Activated CD8-positive, alpha-beta memory T cell treated with anti-CD3 and anti-CD28 coated beads for 4 hours (primary cell): ENCODE results near the gene KLK7.
"Not testable (repeated sequence)": the region's sequence is repeated elsewhere in the genome, so short reads cannot be mapped to it uniquely, and the experiment has no call there.

Source experiments
- DNase-seq, 2 donors: peaks; one replicate each; pipeline ENCODE4 v3.0.0-alpha.2; 2020; ENCODE audit warnings: low read depth in 2 of 2

KLK7 gene

DNA sequence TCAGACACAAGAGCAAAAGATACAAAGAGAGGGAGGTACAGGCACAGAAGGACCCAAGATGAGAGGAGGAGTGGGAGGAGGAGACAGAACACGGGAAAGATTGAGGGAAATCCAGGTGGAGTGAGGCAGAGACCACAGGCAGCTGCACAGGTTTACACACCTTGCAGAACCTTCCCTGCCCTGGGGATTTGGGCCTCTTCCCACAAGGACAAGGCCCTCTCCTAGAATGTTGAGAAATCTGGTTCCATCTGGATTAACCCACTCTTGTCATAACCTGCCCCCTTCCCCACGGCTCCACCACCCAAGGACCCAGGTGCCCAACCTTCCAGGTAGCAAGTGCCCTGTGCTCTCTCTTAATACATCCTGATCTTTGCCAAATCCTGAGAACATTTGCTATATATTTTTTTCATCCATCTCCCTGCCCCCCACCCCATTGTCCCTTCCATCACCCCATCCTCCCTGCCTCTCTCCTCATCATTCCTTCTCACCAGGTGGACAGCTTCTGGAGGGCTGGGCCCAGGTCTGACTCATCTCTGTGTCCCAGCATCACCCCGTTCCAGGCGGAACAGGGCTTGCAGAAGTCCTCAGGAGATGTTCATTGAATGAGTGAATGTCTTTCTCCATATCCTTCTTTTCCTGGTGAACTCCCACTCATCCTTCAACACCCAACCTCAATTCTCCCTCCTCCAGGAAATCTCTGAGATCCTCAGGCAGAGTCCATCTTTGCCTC is 26.5 kb upstream of the KLK7 start:
- DNase-seq = no peak

DNA sequence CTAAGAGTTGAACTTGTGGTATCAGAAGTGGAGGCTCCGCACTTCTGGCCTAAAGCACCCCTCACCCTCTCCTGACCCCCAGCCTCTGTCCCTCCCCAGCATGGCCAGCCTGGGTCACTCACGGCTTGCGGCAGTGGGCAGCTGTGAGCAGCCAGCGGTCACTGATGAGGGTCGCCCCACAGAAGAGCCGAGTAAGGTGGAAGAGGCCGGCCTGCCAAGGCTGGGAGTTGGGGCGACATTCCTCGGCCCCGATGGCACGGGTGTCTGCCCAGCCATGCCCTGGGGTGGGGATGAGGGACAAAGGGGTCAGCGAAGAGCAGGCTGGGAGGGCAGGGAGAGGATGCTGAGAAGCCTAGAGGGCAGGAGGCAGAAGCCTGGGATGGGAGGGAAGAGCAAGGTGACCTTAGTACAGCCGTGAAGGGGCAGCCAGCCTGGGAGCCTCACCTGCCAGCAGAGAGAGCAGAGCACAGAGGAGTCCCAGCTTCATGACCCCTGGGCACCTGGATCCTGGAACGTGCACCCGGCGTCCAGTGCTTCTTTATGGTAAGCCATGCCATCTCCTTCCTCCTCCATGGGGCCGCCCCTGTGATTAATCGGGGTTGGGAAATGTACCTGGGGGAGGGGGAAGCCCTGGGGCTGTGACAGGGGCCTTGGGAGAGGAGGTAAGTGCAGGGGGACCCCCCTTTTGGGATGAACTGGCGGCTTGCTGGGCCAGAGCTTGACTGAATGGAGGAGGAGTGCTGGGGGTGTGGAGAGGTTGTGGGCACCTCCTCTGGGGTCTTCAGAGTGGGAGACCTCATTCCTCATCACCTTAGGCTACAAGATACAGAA is 25.6 kb upstream of the KLK7 start:
- no peak for DNase-seq

DNA sequence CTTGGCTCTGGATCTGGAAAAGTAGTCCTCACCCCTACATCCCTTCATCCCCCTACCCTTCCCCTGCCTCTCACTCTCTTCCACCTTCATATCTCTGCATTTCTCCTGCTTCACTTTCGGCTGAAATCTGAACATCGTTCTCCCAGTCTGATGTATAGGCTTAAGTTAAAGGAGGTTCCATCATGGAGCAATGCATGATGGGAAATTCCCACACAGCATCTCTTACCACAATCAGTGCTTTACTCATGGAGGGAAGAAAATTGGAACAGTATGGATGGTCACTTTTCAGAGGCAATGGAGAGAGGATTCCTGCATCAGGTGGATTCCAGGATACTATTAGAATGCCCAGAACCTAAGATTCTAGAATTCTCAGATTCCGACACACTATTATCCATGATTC is 23.8 kb upstream of the KLK7 start:
- DNase-seq = no peak

DNA sequence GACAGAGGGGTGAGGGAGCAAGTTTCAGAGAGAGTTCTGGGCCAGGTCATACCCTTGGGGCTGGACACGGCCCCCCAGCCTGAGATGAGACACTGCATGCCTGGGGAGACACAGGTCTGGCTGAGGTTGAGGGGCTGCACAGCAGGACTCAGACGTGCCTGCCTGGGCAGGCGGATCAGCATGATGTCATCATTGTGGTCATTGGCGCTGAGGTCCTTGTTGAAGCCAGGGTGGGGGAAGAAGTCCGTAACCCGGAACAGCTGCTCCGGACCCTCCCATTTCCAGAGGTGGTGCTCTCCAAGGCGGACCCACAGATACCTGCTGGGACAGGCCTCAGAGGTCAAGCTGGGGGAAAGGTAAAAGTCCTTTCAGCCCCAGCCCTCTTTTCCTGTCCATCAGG is 22.7 kb upstream of the KLK7 start:
- no peak for DNase-seq

DNA sequence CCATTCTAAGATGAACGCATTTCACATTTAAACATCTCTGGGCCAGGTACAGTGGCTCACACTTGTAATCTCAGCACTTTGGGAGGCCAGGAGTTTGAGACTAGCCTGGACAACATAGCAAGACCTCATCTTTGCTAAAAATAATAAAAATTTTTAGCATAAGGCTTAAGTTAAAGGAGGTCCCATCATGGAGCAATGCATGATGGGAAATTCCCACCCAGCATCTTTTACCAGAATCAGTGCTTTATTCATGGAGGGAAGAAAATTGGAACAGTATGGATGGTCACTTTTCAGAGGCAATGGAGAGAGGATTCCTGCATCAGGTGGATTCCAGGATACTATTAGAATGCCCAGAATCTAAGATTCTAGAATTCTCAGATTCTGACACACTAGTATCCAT is 21.5 kb upstream of the KLK7 start:
- DNase-seq = no peak

DNA sequence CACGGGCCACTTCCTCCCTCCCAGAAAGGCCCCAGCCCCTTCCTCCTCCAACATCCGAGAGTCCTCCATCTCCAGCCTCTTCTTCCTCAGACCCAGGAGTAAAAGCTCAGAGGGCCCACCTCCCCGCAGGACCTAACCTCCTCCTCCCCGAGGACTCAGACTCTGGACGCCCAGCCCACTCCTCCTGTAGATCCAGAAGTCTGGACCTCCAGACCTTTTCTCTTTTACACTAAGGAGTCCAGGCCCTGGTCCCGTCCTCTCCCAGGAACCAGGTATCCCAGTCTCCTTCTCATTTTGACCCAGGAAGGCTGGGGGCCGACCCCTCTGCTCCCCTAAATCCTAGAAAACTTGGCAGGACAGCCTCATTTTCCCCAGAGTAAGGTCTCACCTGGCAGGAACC is 19.6 kb upstream of the KLK7 start:
- no peak for DNase-seq

DNA sequence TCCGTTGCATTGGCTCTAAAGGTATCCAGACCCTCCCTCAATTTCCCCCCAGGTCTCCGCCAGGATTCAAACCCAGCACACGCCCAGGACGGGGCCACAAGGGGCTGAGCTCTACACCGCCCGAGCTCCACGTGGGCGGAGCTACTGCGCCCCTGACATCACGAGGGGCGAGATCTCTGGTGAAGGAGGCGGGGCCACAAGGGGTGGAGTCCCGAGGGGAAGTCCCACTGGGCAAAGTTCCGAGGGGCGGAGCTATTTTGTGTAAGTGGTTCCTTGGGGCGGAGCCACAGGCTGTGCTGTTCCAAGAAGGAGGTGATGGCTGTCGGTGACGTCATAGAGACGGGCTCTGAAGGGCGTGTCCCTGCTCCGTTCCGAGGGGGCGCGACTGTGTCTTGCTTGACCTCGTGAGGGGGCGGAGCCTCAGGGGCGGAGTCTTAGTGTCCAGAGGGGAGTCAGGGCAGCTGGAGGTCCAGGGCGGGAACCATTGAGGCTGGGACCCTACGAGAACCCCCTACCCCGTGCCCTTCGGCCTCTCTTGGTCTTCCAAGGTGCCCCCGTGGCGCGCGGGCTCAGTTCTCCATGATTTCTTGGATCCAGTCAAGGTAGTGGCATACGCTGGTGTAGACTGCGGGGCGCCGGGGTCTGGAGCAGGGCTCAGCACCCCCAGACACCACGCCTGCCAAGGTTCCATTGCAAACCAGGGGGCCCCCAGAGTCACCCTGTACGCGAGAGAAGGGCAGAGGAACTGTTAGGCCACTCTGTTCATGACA is 19.0 kb upstream of the KLK7 start:
- DNase-seq = no peak

DNA sequence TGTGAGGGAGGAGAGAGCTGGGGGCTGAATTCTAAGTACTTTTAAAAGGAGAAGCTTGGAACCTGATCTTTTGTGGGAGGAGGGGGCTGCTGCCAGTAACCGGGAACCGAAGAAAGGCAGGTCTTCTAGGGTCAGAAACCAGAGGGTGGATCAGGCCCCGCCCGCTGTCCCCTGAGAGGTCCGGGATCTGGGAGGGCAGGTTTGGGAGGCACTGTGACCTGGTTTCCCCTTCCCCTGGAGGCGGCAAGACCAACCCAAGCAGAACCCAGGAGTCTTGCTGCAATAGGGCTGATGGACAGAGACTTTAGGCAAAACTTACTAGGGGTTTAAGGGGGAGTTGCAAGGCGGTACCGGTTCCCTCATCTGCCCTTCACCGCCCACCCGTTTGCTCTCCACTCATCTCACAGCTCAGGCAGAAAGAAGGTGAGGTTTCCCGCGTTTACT is 18.4 kb upstream of the KLK7 start:
- DNase-seq = no peak

DNA sequence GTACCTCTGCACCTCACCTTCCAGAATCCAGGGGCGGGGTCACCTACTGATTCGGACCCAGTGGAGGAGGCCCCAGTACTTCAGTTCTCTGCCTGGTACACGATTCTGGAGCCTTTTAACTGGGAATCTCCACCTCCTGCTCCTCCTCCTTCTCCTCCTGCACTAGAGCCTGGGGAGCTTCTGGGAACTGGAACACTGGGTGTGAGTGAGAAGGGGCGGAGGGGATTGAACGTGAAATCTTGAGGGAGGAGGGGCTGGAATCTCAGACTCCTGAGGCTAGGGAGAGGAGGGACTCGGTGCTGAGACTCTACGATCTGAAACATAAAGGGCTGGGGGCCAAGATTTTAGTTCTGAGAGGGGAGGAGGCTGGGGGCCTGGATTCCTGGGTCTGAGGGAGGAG is 17.8 kb upstream of the KLK7 start, which contains the start of gene KLK8:
KLK8 (minus strand) TSS at position 90 of the 400 bp plus-strand sequence. CDS start 437 bp downstream, outside the sequence.
- DNase-seq = no peak

DNA sequence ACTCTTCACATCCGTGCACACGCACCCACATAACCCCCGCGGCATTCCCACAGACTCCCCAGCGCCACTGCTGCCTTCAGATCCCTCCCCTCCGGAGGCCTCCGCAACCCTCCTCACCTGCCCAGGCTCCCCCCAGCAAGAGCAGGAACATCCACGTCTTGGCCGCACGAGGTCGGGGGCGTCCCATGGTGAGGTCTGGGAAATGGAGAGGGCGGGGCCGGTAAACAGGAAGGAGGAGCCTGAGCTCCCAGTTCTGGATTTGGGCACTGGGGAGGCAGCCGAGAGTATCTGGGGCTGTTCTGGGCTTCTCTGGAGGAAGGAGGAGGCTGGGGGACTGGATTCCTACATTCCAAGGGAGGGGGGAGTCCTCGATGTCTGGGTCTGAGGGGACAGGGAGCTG is 17.3 kb upstream of the KLK7 start:
- DNase-seq = no peak

DNA sequence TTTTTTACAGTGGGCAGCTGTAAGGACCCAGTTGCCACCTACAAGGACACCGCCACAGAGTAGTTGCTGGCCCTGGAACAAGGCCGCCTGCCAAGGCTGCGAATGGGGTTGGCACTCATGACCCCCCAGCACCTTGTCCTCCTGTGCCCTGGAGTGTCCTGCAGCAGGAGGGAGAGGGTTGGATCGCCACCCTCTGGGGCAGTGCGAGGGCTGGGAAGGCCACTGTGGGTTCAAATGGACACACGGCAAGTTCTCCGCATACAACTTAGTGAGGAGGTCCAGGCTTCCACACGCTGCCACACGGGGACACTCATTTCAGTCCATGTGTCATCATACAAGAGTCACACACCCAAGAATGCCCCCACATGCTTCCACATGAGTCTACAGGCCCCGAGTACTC is 16.7 kb upstream of the KLK7 start:
- no peak for DNase-seq

DNA sequence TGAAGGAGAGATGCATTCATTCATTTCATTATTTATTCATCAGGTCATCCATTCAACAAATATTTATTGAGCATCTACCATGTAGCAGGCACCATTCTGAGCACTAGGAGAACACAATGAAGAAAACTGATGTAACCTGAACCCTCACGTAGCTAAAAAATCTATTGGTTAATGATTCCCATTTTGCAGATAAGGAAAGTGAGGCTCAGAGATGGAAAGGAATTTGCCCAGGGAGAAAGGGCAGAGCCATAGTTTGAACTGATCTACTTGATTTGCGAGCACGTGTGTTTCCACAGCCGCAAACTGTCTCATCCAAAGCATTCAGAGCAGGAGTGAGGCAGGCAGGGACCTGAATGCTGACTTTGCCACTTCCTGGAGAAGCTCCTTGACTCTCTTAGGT is 15.0 kb upstream of the KLK7 start:
- DNase-seq = no peak

DNA sequence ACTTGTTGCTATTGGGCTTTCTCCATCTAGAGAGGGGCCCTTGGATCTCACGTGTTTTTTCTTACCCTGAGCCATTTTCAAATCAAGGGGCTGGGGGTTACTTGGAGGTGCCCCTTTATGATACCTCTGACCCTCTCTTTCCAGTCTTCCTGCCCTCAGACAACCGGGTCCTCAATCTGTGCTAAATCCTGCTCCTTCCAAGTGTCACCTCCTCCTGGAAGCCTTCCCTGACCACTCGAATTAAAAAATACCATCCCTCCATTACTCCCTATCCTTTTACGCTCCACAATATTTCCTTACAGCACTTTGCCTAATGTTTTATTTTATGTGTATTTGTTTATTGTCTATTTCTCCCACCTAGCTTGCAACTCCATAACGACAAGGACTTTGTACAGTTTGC is 14.3 kb upstream of the KLK7 start:
- no peak for DNase-seq

DNA sequence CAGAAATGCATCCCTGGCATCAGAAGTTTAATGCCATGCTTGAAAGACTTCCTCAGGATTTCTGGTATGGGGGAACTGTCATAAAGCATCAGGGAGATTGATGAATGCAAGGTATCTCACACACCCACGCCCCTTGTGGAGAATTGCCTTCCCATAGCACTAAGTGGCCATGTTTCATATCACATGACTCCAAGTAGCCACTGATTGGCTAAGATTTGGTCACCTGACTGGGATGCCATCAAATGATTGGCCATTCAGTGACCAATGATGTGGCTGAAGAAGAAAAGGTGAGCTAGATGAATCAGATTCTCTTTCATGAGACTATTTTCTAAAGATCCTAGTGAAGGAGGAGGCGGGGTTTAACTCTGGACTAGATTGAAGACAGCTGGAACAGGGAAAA is 10.4 kb upstream of the KLK7 start:
- DNase-seq = no peak

DNA sequence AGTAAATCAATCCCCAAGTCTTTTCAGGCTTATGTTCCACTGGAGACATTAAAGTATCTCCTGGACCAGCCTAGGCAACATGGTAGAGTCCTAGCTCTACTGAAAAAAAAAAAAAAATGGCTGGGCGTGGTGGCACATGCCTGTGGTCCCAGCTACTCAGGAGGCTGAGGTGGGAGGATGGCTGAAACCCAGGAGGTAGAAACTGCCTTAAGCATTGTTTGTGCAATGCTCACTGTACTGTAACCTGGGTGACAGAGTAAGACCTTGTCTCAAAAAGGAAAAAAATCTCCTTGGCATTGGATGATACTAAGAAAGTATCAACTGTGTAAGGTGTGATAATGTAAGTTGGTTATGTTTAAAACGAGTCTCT is 8.9 kb upstream of the KLK7 start:
- no peak for DNase-seq

DNA sequence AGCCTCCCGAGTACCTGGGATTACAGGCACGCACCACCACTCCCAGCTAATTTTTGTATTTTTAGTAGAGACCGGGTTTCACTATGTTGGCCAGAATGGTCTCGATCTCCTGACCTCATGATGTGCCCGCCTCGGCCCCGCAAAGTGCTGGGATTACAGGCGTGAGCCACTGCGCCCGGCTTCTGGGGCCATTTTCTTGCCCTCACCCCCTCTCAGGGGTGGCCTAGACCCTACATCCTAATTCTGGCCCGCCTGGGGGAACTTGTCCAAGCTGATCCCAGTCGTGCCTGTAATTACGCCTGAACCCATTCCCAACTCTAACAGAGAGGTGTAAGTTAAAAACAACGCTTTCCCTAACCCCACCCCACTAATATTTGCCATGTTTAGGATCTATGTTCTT is 699 bp upstream of the KLK7 start:
- DNase-seq = not testable (repeated sequence)

DNA sequence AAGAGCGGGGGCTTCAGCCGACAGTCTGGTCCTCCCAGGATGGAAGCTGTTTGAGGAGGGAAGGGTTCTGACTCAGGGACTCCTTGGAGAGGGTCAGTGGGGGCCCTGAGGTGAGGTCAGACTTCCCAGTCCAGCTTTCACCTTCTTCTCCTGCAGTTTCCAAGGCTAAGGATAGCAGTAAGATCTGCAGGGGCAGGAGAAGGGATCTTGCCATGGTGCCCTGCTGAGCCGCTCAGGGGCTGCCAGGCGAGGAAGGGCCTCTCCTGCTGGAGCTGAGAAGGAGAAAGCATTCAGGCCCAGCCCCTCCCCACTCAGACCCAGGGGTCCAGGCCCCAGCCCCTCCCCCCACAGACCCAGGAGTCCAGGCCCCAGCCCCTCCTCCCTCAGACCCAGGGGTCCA is 1.5 kb downstream of the KLK7 start:
- DNase-seq = no peak

DNA sequence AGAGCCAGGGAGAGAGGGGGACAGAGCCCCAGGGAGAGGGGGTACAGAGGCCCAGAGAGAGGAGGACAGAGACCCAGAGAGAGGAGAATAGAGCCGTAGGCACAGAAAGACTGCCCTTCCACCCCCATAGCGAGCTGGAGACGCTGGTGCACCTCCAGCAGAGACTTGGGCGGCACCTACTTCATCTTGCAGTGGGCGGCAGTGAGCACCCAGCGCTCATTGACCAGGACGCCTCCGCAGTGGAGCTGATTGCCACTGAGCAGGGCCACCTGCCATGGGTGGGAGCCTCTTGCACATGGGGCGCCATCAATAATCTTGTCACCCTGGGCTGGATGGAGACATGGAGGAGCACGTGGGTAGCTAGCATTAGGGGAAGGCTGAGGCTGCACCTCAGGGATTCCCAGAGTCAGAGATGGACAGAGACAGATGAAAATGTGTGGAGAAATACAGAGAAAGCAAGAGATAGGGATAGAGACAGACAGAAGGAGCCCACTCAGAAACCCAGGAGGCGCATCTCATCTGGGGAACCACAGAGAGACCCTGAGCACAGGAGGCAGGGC is 2.0 kb downstream of the KLK7 start:
- DNase-seq = no peak

DNA sequence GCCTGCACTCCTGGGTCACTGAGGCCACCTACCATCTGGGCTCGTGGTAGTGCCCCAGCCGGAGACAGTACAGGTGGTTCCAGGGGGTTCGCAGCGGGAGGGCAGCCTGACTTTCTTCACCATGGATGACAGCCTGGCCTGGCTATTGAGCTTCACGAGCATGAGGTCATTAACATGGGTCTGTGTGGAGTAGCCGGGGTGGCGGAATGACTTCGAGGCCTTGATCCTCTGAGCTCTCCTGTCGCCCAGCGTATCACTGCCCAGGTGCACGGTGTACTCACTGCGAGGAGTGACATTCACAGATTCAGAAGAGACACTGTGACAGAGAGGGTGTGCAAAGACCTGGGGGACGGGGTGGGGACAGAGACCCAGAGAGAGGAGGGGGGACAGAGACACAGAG is 3.5 kb downstream of the KLK7 start:
- no peak for DNase-seq

DNA sequence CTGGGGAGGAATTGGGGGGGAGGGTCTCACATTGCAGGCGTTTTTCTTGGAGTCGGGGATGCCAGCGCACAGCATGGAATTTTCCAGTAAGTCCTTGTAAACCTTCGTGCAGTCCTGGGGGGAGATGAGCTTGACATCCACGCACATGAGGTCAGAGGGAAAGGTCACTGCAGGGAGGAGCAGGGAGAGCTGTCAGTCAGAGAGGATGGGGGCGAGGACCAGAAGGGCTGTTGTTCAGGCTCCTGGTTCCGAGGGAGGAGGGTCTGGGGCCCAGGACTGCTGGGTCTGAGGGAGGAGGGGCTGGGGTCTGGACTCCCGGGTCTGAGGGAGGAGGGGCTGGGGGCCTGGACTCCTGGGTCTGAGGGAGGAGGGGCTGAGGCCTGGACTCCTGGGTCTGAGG is 4.0 kb downstream of the KLK7 start:
- DNase-seq = no peak

DNA sequence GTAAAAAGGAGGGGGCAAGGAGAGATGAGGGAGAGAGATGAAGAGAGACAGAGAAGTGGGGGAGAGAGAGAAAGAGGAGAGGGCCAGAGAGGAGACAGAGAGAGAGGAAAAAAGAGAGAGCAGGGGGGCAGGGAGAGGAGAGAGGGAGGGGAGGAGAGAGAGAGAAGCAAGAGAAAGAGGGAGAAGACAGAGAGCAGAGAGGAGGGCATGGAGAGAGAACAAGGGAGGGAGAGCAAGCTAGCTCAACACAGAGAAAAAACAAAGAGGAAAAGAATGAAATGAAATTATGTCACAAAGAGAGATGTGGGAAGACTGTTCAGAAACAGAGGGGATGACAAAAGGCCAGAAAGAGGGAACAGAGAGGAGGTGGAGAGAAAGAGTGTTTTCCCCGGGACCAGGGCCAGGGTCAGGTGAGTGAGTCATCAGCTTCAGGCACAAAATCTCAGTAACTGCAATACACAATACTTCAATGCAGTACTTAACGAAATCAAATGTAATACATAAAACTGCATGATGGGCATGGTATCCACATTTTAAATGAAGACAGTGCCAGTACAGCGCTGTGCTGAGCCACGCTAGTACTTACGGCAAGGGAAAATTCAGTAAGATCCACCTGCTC is 4.8 kb downstream of the KLK7 start:
- DNase-seq = no peak

DNA sequence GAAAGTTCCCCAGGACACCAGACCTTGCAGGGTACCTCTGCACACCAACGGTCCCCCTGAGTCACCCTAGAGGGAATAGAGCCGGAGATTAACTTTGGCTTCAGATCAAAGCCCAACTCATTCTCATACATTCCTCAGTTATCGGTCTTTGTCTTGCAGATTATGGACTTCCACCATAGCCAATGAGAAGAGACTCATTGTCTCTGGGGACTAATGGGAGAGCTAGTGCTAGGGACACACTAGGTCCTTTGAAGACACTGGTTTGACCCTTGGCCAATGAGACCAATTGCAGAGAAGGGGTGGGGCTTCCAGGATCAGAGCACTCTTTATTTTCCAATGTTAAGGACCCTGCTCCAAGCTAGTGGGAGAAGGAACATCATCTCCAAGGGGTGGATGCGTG is 6.1 kb downstream of the KLK7 start:
- no peak for DNase-seq
